Measurements from ENCODE around the gene BIN1. TPM values are rescaled to one million over a fixed set of nuclear protein-coding genes. Genes with fewer than 3 reads are reported as not detected.

The BIN1 gene
- polyA plus RNA-seq, 1 donor from 2014 or later, result 61.9 TPM

- Histone ChIP-seq H3F3A (ENCODE audit: insufficient read depth, low read length, poor library complexity, severe bottlenecking) (no peaks in the 10 kb centered on the region), H3K79me2 (replicated peaks; ENCODE audit: insufficient read depth, low read length) (peaks cover 10% of the 10 kb centered on the region), H3K36me3 (ENCODE audit: insufficient read depth, low read length) (no peaks in the 10 kb centered on the region), H3K4me2 (ENCODE audit: low read length) (no peak overlapping the region), H4K20me1 (ENCODE audit: insufficient read depth) (no peaks in the 10 kb centered on the region), H3K27me3 (ENCODE audit: insufficient read depth, low read depth, low read length) (no peaks in the 10 kb centered on the region), H3K9me3 (ENCODE audit: low read length) (no peaks in the 10 kb centered on the region), H2AFZ (ENCODE audit: low read depth, low read length) (no peak overlapping the region), H3K27ac (ENCODE audit: low read length) (no peak overlapping the region), H3K9ac (ENCODE audit: low read length) (no peak overlapping the region), H3K4me3 (ENCODE audit: low read length) (no peak overlapping the region), H3K9me2 (ENCODE audit: insufficient read depth, low read length) (no peaks in the 10 kb centered on the region)
- TF ChIP-seq MXI1 (conservative IDR thresholded peaks at IDR 0.05; ENCODE audit: poor library complexity, severe bottlenecking) (no peak), EP300 (conservative IDR thresholded peaks at IDR 0.05; ENCODE audit: poor library complexity, severe bottlenecking) (no peak), EZH2 (IDR thresholded peaks at IDR 0.05; ENCODE audit: borderline replicate concordance, insufficient read depth, low read length, poor library complexity, severe bottlenecking) (no peak), RAD21 (conservative IDR thresholded peaks at IDR 0.05) (no peak), REST (IDR thresholded peaks at IDR 0.05; ENCODE audit: borderline replicate concordance) (no peak), SMC3 (conservative IDR thresholded peaks at IDR 0.05; ENCODE audit: poor library complexity) (no peak), POLR2AphosphoS5 (IDR thresholded peaks at IDR 0.05) (no peak), TAF1 (IDR thresholded peaks at IDR 0.05; ENCODE audit: low read depth) (no peak), CTCF (IDR thresholded peaks at IDR 0.05; ENCODE audit: poor library complexity, severe bottlenecking) (no peak)
Measured at GRCh38 chr2:127100251-127101047, 6.5 kb downstream of the BIN1 start.

GRCh38 chr2:127098711-127099110, 8.2 kb downstream of the BIN1 start:
- no peak overlapping the region for H3K9ac ChIP-seq (ENCODE audit: low read length)
- no peak for TF ChIP-seq EP300 (conservative IDR thresholded peaks at IDR 0.05; ENCODE audit: poor library complexity, severe bottlenecking)
- TF ChIP-seq TAF1 (IDR thresholded peaks at IDR 0.05; ENCODE audit: low read depth), result no peak
- no peak for TF ChIP-seq POLR2AphosphoS5 (IDR thresholded peaks at IDR 0.05)
- no peak for TF ChIP-seq RAD21 (conservative IDR thresholded peaks at IDR 0.05)
- TF ChIP-seq MXI1 (conservative IDR thresholded peaks at IDR 0.05; ENCODE audit: poor library complexity, severe bottlenecking), result no peak
- no peak for TF ChIP-seq CTCF (IDR thresholded peaks at IDR 0.05; ENCODE audit: poor library complexity, severe bottlenecking)
- TF ChIP-seq EZH2 (IDR thresholded peaks at IDR 0.05; ENCODE audit: borderline replicate concordance, insufficient read depth, low read length, poor library complexity, severe bottlenecking), result no peak
- no peak for TF ChIP-seq REST (IDR thresholded peaks at IDR 0.05; ENCODE audit: borderline replicate concordance)
- no peak for TF ChIP-seq SMC3 (conservative IDR thresholded peaks at IDR 0.05; ENCODE audit: poor library complexity)
- H3K27ac ChIP-seq (ENCODE audit: low read length), result no peak overlapping the region
- no peak overlapping the region for H3K4me3 ChIP-seq (ENCODE audit: low read length)
- no peaks in the 10 kb centered on the region for H3K9me2 ChIP-seq (ENCODE audit: insufficient read depth, low read length)
- H3K9me3 ChIP-seq (ENCODE audit: low read length), result no peaks in the 10 kb centered on the region
- no peaks in the 10 kb centered on the region for H3K27me3 ChIP-seq (ENCODE audit: insufficient read depth, low read depth, low read length)
- no peak overlapping the region for H3K4me2 ChIP-seq (ENCODE audit: low read length)
- H3K79me2 ChIP-seq (replicated peaks; ENCODE audit: insufficient read depth, low read length), result no peaks in the 10 kb centered on the region
- H2AFZ ChIP-seq (ENCODE audit: low read depth, low read length), result no peak overlapping the region
- H3F3A ChIP-seq (ENCODE audit: insufficient read depth, low read length, poor library complexity, severe bottlenecking), result no peaks in the 10 kb centered on the region
- H4K20me1 ChIP-seq (ENCODE audit: insufficient read depth), result no peaks in the 10 kb centered on the region
- H3K36me3 ChIP-seq (ENCODE audit: insufficient read depth, low read length), result no peaks in the 10 kb centered on the region
